22Rv1 (cell line): Measurements from ENCODE around the gene CLMP.

Experiments used
- H3K27ac ChIP-seq: fragments of 450-650 bp; 2 replicates; pipeline ENCODE4 v1.5.1; 2017
- CTCF ChIP-seq: fragments of 450-650 bp; IDR thresholded peaks from 2 replicates; pipeline ENCODE4 v1.5.1; 2017; ENCODE audit warnings: mild to moderate bottlenecking
- ZFX ChIP-seq: fragments of 450-650 bp; IDR thresholded peaks from 2 replicates; pipeline ENCODE4 v1.6.1; 2017; ENCODE audit warnings: antibody characterized with exemption, borderline replicate concordance

The CLMP gene

GRCh38 chr11:123173856-123174186, 21.2 kb downstream of the CLMP start:
- TF ChIP-seq ZFX = no peak
- TF ChIP-seq CTCF = no peak
- H3K27ac ChIP-seq = no peak overlapping the region

- no peak overlapping the region for H3K27ac ChIP-seq
- TF ChIP-seq CTCF = no peak
- no peak for TF ChIP-seq ZFX
These were observed 21.8 kb downstream of the CLMP start for GRCh38 chr11:123173040-123173855.

GRCh38 chr11:123170929-123171328, 24.1 kb downstream of the CLMP start:
- H3K27ac ChIP-seq = no peak overlapping the region
- TF ChIP-seq ZFX = no peak

- H3K27ac ChIP-seq = no peak overlapping the region
- TF ChIP-seq ZFX = no peak
- no peak for TF ChIP-seq CTCF
These were observed 25.2 kb downstream of the CLMP start for GRCh38 chr11:123169821-123170220.

- no peak for TF ChIP-seq CTCF
- TF ChIP-seq ZFX = no peak
- no peak overlapping the region for H3K27ac ChIP-seq
These were observed 26.0 kb downstream of the CLMP start for GRCh38 chr11:123168955-123169484.

- H3K27ac ChIP-seq = no peak overlapping the region
- TF ChIP-seq ZFX = no peak
- TF ChIP-seq CTCF = no peak
These were observed 26.8 kb downstream of the CLMP start for GRCh38 chr11:123168241-123168640.

GRCh38 chr11:123166071-123166559, 28.9 kb downstream of the CLMP start:
- H3K27ac ChIP-seq = no peak overlapping the region

More at GRCh38 chr11:123166071-123166559, 28.9 kb downstream of the CLMP start:
- TF ChIP-seq ZFX (no peak), CTCF (peak; percentile 61)
